ENCODE measurements around the gene RWDD4. TPM values are rescaled to one million over a fixed set of nuclear protein-coding genes. Genes with fewer than 3 reads are reported as not detected.

RWDD4 gene
- total and polyA plus RNA-seq, 9 of the 15 experiments (the other 6 are each of a cell fraction or from before 2014, with no cell fraction given) = 8.4 to 32.5 (median 24.2) TPM

- no peak overlapping the region for H3K4me2 ChIP-seq (ENCODE audit: insufficient read depth, low read length)
- no peaks in the 10 kb centered on the region for H3K9me3 ChIP-seq (replicated peaks; ENCODE audit: control insufficient read depth, insufficient read depth, low read depth, low read length)
- H4K20me1 ChIP-seq (replicated peaks; ENCODE audit: control insufficient read depth, insufficient read depth, low read length) = no peaks in the 10 kb centered on the region
- TF ChIP-seq ZBTB26 (CRISPR knock-in tag; IDR thresholded peaks at IDR 0.05) (no peak), SETDB1 (IDR thresholded peaks at IDR 0.05; ENCODE audit: low read length) (no peak), TCF3 (CRISPR knock-in tag; IDR thresholded peaks at IDR 0.05) (no peak), PURB (CRISPR knock-in tag; IDR thresholded peaks at IDR 0.05; ENCODE audit: low read depth) (no peak), ATF6 (CRISPR knock-in tag; IDR thresholded peaks at IDR 0.05) (no peak), MCM3 (IDR thresholded peaks at IDR 0.05) (no peak), ARNT (IDR thresholded peaks at IDR 0.05) (no peak), PHF21A (IDR thresholded peaks at IDR 0.05; ENCODE audit: borderline replicate concordance, low read depth) (no peak), FOXA3 (CRISPR knock-in tag; conservative IDR thresholded peaks at IDR 0.05 in 1 of 2, IDR thresholded peaks at IDR 0.05 in 1 of 2) (no peak), GATA2 (CRISPR knock-in tag; IDR thresholded peaks at IDR 0.05) (no peak), NFE2 (IDR thresholded peaks at IDR 0.05; ENCODE audit: low read depth) (no peak), ZSCAN29 (IDR thresholded peaks at IDR 0.05) (no peak), NFYB (IDR thresholded peaks at IDR 0.05; ENCODE audit: extremely low read depth, insufficient read length) (no peak)
- TF ChIP-seq, protein P1, sequence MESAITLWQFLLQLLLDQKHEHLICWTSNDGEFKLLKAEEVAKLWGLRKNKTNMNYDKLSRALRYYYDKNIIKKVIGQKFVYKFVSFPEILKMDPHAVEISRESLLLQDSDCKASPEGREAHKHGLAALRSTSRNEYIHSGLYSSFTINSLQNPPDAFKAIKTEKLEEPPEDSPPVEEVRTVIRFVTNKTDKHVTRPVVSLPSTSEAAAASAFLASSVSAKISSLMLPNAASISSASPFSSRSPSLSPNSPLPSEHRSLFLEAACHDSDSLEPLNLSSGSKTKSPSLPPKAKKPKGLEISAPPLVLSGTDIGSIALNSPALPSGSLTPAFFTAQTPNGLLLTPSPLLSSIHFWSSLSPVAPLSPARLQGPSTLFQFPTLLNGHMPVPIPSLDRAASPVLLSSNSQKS (CRISPR knock-in tag; IDR thresholded peaks at IDR 0.05) = no peak
- TF ChIP-seq, protein P2, sequence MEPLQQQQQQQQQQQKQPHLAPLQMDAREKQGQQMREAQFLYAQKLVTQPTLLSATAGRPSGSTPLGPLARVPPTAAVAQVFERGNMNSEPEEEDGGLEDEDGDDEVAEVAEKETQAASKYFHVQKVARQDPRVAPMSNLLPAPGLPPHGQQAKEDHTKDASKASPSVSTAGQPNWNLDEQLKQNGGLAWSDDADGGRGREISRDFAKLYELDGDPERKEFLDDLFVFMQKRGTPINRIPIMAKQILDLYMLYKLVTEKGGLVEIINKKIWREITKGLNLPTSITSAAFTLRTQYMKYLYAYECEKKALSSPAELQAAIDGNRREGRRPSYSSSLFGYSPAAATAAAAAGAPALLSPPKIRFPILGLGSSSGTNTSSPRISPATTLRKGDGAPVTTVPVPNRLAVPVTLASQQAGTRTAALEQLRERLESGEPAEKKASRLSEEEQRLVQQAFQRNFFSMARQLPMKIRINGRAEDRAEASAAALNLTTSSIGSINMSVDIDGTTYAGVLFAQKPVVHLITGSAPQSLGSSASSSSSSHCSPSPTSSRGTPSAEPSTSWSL (CRISPR knock-in tag; IDR thresholded peaks at IDR 0.05; ENCODE audit: borderline replicate concordance) = no peak
- no peaks in the 10 kb centered on the region for H3K79me2 ChIP-seq (ENCODE audit: control insufficient read depth, insufficient read depth, low read length)
- no peak overlapping the region for H3K9ac ChIP-seq (ENCODE audit: insufficient read depth in 1 of 2, low read depth in 2 of 2, low read length in 2 of 2)
- ATAC-seq = no peak
- in situ Hi-C loops (cut with MboI) = loop anchor here (5.0 kb wide), 1 partner anchor 76 kb away; no protein-coding TSS in a partner anchor
- FAIRE-seq = no peak
- ChIA-PET POLR2A (interaction anchor here (0.6 kb wide), 1 partner anchor 982 kb away, joined by 3 read pairs; no protein-coding TSS in a partner anchor), CTCF (ENCODE audit: low intra/inter-chr PET ratio) (no interaction called here)
- H3K4me1 ChIP-seq (replicated peaks in 1 of 2; ENCODE audit: control insufficient read depth in 2 of 2, insufficient read depth in 2 of 2, low read length in 2 of 2) = no peaks in the 10 kb centered on the region
- no peaks in the 10 kb centered on the region for H3K27me3 ChIP-seq (ENCODE audit: control insufficient read depth in 2 of 2, insufficient read depth in 2 of 2, low read length in 2 of 2)
- no peak overlapping the region for H3K4me3 ChIP-seq
- BruUV-seq (replicated peaks) = no TSS peak
- no peak overlapping the region for H2AFZ ChIP-seq (ENCODE audit: low read depth, low read length)
- H3K27ac ChIP-seq (ENCODE audit: extremely low read depth, low read depth, low read length) = no peak overlapping the region
- 81% methylated on average over 9 of the region's 12 CpGs for WGBS (ENCODE audit: insufficient coverage, low coverage, missing lambda C conversion rate)
- no peaks in the 10 kb centered on the region for H3K9me1 ChIP-seq (ENCODE audit: control insufficient read depth, insufficient read depth, low read length)
- intact Hi-C loops (cut with micrococcal nuclease) = no loop called here
- no peak for DNase-seq (ENCODE audit: extremely low read depth in 1 of 4, low spot score in 3 of 4)
- peaks cover 63% of the 10 kb centered on the region; the same call in 2 of the 3 replicates for H3K36me3 ChIP-seq (ENCODE audit: control insufficient read depth, insufficient read depth, low read length)
Observed at GRCh38 chr4:183670960-183671555, 12.1 kb upstream of the RWDD4 start.
